ENCODE measurements around the gene SKOR2.
"Not testable (repeated sequence)": the region's sequence is repeated elsewhere in the genome, so short reads cannot be mapped to it uniquely, and the experiment has no call there.

The SKOR2 gene

DNA sequence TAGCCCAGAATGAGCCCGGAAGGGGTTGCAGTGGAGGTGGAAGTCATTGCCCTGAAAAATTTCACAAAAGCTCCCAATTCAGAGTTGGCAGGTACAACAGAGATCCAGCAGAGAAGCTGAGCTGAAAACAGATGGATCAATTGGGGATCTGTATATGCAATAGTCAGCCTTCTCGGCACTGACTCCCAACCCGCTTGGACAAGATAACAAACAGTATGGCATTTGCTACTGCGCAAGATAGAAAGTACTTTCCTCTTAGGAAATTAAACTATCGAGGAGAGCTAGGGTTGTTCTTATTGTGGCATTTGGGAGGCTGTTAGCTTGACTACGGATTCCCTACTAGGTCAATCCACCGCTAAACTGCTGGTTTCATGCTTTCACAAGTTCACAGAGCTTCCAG, 63.7 kb downstream of the SKOR2 start:
- DNase-seq: no peak

DNA sequence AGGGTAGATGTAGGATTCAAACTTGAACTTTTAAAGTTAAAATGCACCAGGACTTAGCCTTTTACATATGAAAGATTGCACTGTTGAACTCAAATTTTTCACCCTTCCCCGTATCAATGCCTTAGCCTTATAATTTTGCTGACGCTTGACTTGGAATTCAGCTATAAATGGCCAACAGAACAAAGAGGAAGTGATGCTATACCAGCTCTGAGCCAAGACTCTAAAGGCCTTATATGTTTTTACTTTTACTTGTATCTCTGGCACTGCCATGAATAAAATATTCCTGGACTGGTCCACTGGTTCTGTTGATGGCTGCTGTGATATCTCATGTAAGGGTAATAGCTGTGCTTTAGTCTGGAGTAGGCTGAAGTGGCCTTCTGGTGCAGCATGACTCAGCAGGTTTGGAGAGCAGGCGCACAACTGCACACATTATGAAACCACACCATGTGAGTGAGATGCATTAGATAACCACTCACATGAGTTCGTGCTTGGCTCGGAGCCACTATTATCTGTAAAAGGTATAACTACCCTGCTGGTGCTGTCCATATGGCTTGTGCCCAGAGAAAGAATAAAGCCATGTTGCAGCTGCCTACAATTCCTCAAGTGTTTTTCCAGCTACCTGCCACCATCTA, 66.9 kb downstream of the SKOR2 start:
- no peak for DNase-seq

GRCh38 chr18:47182156-47182555, 69.3 kb downstream of the SKOR2 start:
- DNase-seq: not testable (repeated sequence)

GRCh38 chr18:47180765-47181164, 70.7 kb downstream of the SKOR2 start:
- DNase-seq: no peak

GRCh38 chr18:47179520-47179919, 71.9 kb downstream of the SKOR2 start:
- DNase-seq: no peak

DNA sequence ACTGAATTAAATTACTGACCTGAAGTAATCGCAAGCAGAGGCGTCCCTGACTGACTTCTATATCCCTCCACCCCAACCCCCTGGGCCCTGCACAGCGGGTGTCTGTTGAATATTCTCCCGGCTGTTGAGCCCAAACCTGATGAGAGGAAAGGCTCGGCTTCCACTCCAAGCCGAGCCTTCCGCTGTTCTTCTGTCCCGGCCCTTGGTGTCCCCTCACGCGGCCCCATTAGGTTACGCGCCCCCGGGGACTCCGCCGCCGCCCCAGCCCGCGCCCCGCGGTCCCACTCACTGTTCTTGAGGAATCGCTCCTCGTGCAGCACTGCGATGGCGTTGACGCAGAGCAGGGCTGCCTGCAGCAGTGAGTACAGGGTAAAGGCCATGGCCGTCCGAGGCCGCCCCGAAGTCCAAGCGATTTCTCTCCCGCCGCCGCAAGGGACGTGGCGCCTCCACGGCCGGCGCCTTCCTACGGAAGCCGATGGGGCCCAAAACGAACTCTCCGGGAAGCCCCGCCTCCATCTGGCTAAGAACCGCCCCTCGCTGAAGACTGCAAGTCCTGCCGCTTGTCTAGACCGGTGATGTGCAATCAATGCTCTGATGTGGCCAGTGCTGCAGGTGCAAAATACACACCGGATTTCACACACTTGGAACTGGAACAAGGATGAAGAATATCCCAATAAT, 75.4 kb downstream of the SKOR2 start, which contains the start of gene IER3IP1:
Gene IER3IP1 (minus strand): TSS at position 467 of the 678 bp plus-strand sequence. CDS start 87 bp downstream, at position 380.
- DNase-seq: peak; percentile 94

- DNase-seq: no peak
Observed at GRCh38 chr18:47175283-47175897, 76.1 kb downstream of the SKOR2 start.

GRCh38 chr18:47174545-47175116, 76.8 kb downstream of the SKOR2 start:
- DNase-seq: no peak

GRCh38 chr18:47172476-47172875, 79.0 kb downstream of the SKOR2 start:
- DNase-seq: no peak

DNA sequence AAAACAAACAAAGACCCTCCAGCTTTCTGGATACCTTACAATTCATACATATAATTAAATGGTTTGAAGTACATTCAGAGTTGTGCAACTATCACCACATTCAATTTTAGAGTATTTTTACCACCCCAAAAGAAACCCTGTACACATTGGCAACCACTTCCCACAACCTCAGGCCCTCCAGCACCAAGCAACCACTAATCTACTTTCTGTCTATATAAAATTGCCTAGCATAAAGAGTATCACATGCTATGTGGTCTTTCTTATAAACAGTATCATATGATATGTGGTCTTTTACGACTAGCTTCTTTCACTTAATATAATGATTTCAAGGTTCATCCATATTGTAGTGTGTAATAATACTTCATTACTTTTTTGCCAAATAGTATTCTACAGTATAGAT, 82.5 kb downstream of the SKOR2 start:
- no peak for DNase-seq

DNA sequence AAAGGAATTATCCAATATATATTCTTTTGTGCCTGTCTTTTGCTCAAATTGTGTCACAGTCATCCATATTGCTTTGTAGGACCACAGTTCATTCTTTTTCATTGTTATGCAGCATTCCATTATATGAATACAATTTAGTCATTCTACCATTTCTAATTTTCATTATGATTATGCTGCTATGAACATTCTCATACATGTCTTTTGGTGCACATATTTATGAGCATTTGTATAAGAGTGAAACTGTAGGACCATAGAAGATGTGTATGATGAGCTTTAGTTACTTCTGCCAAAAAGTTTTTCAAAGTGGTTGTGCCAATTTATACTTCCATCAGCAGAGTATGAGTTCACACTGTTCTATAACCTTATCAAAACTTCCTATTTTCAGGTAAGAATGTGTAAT, 83.0 kb downstream of the SKOR2 start:
- DNase-seq: no peak

GRCh38 chr18:47166294-47166693, 85.2 kb downstream of the SKOR2 start:
- no peak for DNase-seq

GRCh38 chr18:47163241-47163640, 88.2 kb downstream of the SKOR2 start:
- peak; percentile 61 for DNase-seq

DNA sequence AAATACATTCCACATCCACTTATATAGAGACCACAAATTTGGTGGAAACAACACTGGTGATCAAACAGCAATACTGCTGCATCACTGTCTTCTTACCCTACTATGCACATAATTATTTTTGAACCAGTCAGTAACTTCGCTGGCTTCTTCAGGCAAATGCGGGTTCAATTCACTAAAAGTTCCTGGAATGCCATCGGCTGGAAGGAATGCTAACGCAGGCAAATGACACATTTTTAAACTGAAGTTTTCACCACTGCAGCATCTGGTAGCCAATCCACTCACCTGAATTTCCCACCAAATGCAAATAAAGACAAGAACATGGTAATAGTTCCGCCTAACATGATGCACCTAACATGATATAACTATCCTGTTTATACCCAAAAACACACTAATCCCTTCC, 91.2 kb downstream of the SKOR2 start:
- DNase-seq: no peak

DNA sequence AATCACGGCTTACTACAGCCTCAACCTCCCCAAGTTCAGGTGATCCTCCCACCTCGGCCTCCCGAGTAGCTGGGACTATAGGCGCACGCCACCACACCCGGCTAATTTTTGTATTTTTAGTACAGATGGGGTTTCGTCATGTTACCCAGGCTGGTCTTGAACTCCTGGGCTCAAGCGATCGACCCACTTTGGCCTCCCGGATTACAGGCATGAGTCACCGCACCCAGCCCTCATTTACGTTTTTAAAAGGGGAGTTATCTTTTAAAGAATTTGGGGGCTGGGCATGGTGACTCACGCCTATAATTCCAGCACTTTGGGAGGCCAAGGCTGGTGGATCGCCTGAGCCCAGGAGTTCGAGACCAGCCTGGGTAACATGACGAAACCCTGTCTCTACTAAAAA, 93.1 kb downstream of the SKOR2 start:
- DNase-seq: peak; percentile 24
